Hepatocyte (in vitro differentiated cells): ENCODE results near the gene LPP.

Experiments
- EZH2 ChIP-seq: fragments of 200-600 bp; sonication (generic); IDR thresholded peaks from 2 replicates; pipeline ENCODE4 v1.6.1; 2016; ENCODE audit warnings: antibody characterized with exemption, mild to moderate bottlenecking, borderline replicate concordance
- TF ChIP-seq, protein P1 (sequence below): fragments of 200-600 bp; sonication (generic); IDR thresholded peaks from 2 replicates; pipeline ENCODE4 v1.5.1; 2016; ENCODE audit warnings: antibody characterized with exemption, mild to moderate bottlenecking; ENCODE audit not compliant: poor library complexity

DNA sequence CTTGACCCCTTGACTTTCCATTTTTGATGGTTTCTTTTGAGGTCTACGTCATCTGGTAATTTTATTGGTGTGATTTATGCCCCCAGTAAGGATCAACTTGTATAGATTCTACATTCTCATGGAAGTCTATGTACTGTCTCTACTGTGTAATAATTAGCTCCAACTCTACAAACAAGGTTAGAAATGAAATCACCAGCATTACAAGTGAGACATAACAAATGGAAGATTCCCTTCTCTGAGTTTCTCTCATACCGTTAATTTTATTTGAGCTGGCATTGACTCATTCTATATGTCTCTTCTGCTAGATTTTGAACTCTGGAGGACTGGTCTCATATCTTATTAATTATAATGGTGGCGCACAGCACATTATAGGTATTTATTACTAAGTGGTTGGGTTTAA lies 138.9 kb downstream of the LPP start:
- TF ChIP-seq EZH2, result no peak
- TF ChIP-seq, protein P1, sequence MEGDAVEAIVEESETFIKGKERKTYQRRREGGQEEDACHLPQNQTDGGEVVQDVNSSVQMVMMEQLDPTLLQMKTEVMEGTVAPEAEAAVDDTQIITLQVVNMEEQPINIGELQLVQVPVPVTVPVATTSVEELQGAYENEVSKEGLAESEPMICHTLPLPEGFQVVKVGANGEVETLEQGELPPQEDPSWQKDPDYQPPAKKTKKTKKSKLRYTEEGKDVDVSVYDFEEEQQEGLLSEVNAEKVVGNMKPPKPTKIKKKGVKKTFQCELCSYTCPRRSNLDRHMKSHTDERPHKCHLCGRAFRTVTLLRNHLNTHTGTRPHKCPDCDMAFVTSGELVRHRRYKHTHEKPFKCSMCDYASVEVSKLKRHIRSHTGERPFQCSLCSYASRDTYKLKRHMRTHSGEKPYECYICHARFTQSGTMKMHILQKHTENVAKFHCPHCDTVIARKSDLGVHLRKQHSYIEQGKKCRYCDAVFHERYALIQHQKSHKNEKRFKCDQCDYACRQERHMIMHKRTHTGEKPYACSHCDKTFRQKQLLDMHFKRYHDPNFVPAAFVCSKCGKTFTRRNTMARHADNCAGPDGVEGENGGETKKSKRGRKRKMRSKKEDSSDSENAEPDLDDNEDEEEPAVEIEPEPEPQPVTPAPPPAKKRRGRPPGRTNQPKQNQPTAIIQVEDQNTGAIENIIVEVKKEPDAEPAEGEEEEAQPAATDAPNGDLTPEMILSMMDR, result no peak
